Measurements from ENCODE around the gene KCNJ4.

The KCNJ4 gene

GRCh38 chr22:38467438-38467903 lies 12.5 kb upstream of the KCNJ4 start:
- Histone ChIP-seq H3K9ac (ENCODE audit: low read depth, low read length, poor library complexity, severe bottlenecking) (no peak overlapping the region), H3F3A (ENCODE audit: low read depth) (no peaks in the 10 kb centered on the region), H3K9me3 (ENCODE audit: insufficient read depth, low read depth, low read length) (no peaks in the 10 kb centered on the region), H3K27me3 (ENCODE audit: insufficient read depth, low read length, poor library complexity, severe bottlenecking) (peaks cover 6% of the 10 kb centered on the region), H3K36me3 (ENCODE audit: insufficient read depth, low read length) (no peaks in the 10 kb centered on the region), H3K9me2 (replicated peaks; ENCODE audit: low read depth, low read length) (no peaks in the 10 kb centered on the region), H3K4me2 (ENCODE audit: low read depth, low read length, poor library complexity, severe bottlenecking) (no peak overlapping the region), H3K79me2 (ENCODE audit: insufficient read depth, low read length) (no peaks in the 10 kb centered on the region), H3K4me3 (ENCODE audit: low read length, poor library complexity, severe bottlenecking) (no peak overlapping the region), H3K4me1 (ENCODE audit: insufficient read depth, low read length, poor library complexity, severe bottlenecking) (no peaks in the 10 kb centered on the region), H2AFZ (ENCODE audit: low read length) (no peak overlapping the region), H4K20me1 (ENCODE audit: insufficient read depth, low read length, poor library complexity, severe bottlenecking) (no peaks in the 10 kb centered on the region)
- TF ChIP-seq EZH2phosphoT487 (IDR thresholded peaks at IDR 0.05; ENCODE audit: borderline replicate concordance) (no peak), CTCF (conservative IDR thresholded peaks at IDR 0.05; ENCODE audit: low read length) (no peak)

- Histone ChIP-seq H3K36me3 (ENCODE audit: insufficient read depth, low read length) (no peaks in the 10 kb centered on the region), H3K4me1 (ENCODE audit: insufficient read depth, low read length, poor library complexity, severe bottlenecking) (peaks cover 13% of the 10 kb centered on the region), H3K9me2 (replicated peaks; ENCODE audit: low read depth, low read length) (no peaks in the 10 kb centered on the region), H3K79me2 (ENCODE audit: insufficient read depth, low read length) (no peaks in the 10 kb centered on the region), H3K27me3 (ENCODE audit: insufficient read depth, low read length, poor library complexity, severe bottlenecking) (peaks cover 6% of the 10 kb centered on the region), H2AFZ (ENCODE audit: low read length) (no peak overlapping the region), H3F3A (ENCODE audit: low read depth) (no peaks in the 10 kb centered on the region), H3K4me3 (ENCODE audit: low read length, poor library complexity, severe bottlenecking) (no peak overlapping the region), H3K4me2 (ENCODE audit: low read depth, low read length, poor library complexity, severe bottlenecking) (no peak overlapping the region), H4K20me1 (ENCODE audit: insufficient read depth, low read length, poor library complexity, severe bottlenecking) (no peaks in the 10 kb centered on the region), H3K9ac (ENCODE audit: low read depth, low read length, poor library complexity, severe bottlenecking) (no peak overlapping the region), H3K9me3 (ENCODE audit: insufficient read depth, low read depth, low read length) (no peaks in the 10 kb centered on the region)
- TF ChIP-seq CTCF (conservative IDR thresholded peaks at IDR 0.05; ENCODE audit: low read length) (no peak), EZH2phosphoT487 (IDR thresholded peaks at IDR 0.05; ENCODE audit: borderline replicate concordance) (no peak)
These were observed 10.9 kb upstream of the KCNJ4 start for GRCh38 chr22:38465673-38466490.

GRCh38 chr22:38464992-38465672 lies 10.1 kb upstream of the KCNJ4 start:
- no peak for TF ChIP-seq EZH2phosphoT487 (IDR thresholded peaks at IDR 0.05; ENCODE audit: borderline replicate concordance)
- no peak for TF ChIP-seq CTCF (conservative IDR thresholded peaks at IDR 0.05; ENCODE audit: low read length)
- no peak overlapping the region for H2AFZ ChIP-seq (ENCODE audit: low read length)
- no peaks in the 10 kb centered on the region for H3F3A ChIP-seq (ENCODE audit: low read depth)
- no peaks in the 10 kb centered on the region for H3K36me3 ChIP-seq (ENCODE audit: insufficient read depth, low read length)
- H3K27me3 ChIP-seq (ENCODE audit: insufficient read depth, low read length, poor library complexity, severe bottlenecking) = peaks cover 6% of the 10 kb centered on the region
- H3K4me2 ChIP-seq (ENCODE audit: low read depth, low read length, poor library complexity, severe bottlenecking) = no peak overlapping the region
- H3K9ac ChIP-seq (ENCODE audit: low read depth, low read length, poor library complexity, severe bottlenecking) = no peak overlapping the region
- no peaks in the 10 kb centered on the region for H3K9me3 ChIP-seq (ENCODE audit: insufficient read depth, low read depth, low read length)
- H3K4me1 ChIP-seq (ENCODE audit: insufficient read depth, low read length, poor library complexity, severe bottlenecking) = peaks cover 14% of the 10 kb centered on the region
- H3K79me2 ChIP-seq (ENCODE audit: insufficient read depth, low read length) = no peaks in the 10 kb centered on the region
- no peaks in the 10 kb centered on the region for H3K9me2 ChIP-seq (replicated peaks; ENCODE audit: low read depth, low read length)
- no peaks in the 10 kb centered on the region for H4K20me1 ChIP-seq (ENCODE audit: insufficient read depth, low read length, poor library complexity, severe bottlenecking)
- H3K4me3 ChIP-seq (ENCODE audit: low read length, poor library complexity, severe bottlenecking) = no peak overlapping the region
